AG04449 (cell line): ENCODE results near the gene C1orf21.

Experiments
- CTCF ChIA-PET: fragments of 350-600 bp; formaldehyde crosslinking; extraction: SDS; loops from one replicate; lab custom pipeline; 2021; ENCODE audit warnings: antibody characterized with exemption; lab: Yijun Ruan, JAX
- POLR2A ChIA-PET: fragments of 400-600, 350-600 bp; formaldehyde crosslinking; extraction: SDS; loops from one replicate; lab custom pipeline; 2020; ENCODE audit warnings: antibody characterized with exemption, inconsistent platforms; lab: Yijun Ruan, JAX
- DNase-seq: peaks from one replicate; pipeline ENCODE4 v3.0.0-alpha.2; 2010; ENCODE audit warnings: low read depth, low spot score
- H3K4me3 ChIP-seq: 2 replicates; pipeline ENCODE4 v1.5.1; 2011; ENCODE audit warnings: low read depth, mild to moderate bottlenecking, control low read depth, low read length
- CTCF ChIP-seq: IDR thresholded peaks from one replicate; pipeline ENCODE4 v1.5.1; 2011; ENCODE audit warnings: mild to moderate bottlenecking, moderate library complexity, low read length, control low read depth, inconsistent platforms; ENCODE audit not compliant: insufficient read depth; ENCODE audit errors: missing control alignments

Gene C1orf21

GRCh38 chr1:184387476-184388318, 868 bp downstream of the C1orf21 start:
- CTCF ChIA-PET, result interaction anchor here (0.9 to 1.6 kb wide), 8 partner anchors 9 to 304 kb away, joined by 3 to 6 read pairs (median 4); no protein-coding TSS in a partner anchor
- no peak for TF ChIP-seq CTCF
- no peak for DNase-seq
- POLR2A ChIA-PET, result interaction anchor here (0.6 to 1.1 kb wide), 3 partner anchors 22 to 127 kb away, joined by 3 read pairs; no protein-coding TSS in a partner anchor
- H3K4me3 ChIP-seq, result peak overlapping the region; percentile 71

- no peak for TF ChIP-seq CTCF
- ChIA-PET POLR2A (no interaction called here), CTCF (interaction anchor here (1.0 to 1.5 kb wide), 2 partner anchors 166 to 275 kb away, joined by 4 to 6 read pairs; no protein-coding TSS in a partner anchor)
- peak overlapping the region; percentile 71 for H3K4me3 ChIP-seq
- DNase-seq, result peak; percentile 34
Observed at GRCh38 chr1:184388319-184388889, 1.6 kb downstream of the C1orf21 start.

- DNase-seq, result no peak
- no peak overlapping the region; the same call in 1 of the 2 replicates for H3K4me3 ChIP-seq
- ChIA-PET CTCF (interaction anchor here (1.0 to 1.5 kb wide), 3 partner anchors 11 to 275 kb away, joined by 3 to 6 read pairs (median 4); no protein-coding TSS in a partner anchor), POLR2A (no interaction called here)
- no peak for TF ChIP-seq CTCF
Observed at GRCh38 chr1:184388971-184389370, 2.1 kb downstream of the C1orf21 start.

- no peak for DNase-seq
- CTCF ChIA-PET, result interaction anchor here (1.0 to 1.6 kb wide), 3 partner anchors 10 to 274 kb away, joined by 3 to 5 read pairs (median 5); no protein-coding TSS in a partner anchor
- no peak overlapping the region for H3K4me3 ChIP-seq
- POLR2A ChIA-PET, result no interaction called here
- no peak for TF ChIP-seq CTCF
Observed at GRCh38 chr1:184389446-184389845, 2.6 kb downstream of the C1orf21 start.

GRCh38 chr1:184390889-184391288, 4.1 kb downstream of the C1orf21 start:
- no peak for DNase-seq
- no peak for TF ChIP-seq CTCF
- POLR2A ChIA-PET, result no interaction called here
- no peak overlapping the region for H3K4me3 ChIP-seq
- CTCF ChIA-PET, result interaction anchor here (1.6 kb wide), 1 partner anchor 169 kb away, joined by 5 read pairs; no protein-coding TSS in a partner anchor

GRCh38 chr1:184392067-184392466, 5.2 kb downstream of the C1orf21 start:
- no peak for TF ChIP-seq CTCF
- no peak overlapping the region for H3K4me3 ChIP-seq
- ChIA-PET CTCF (no interaction called here), POLR2A (no interaction called here)
- DNase-seq, result no peak
